GM13977 (cell line): ENCODE measurements around the gene CHRDL2.

Experiments
- DNase-seq: peaks from one replicate; pipeline ENCODE4 v3.0.0; 2012; ENCODE audit warnings: low spot score
- CTCF ChIP-seq: IDR thresholded peaks from 2 replicates; pipeline ENCODE4 v1.5.1; 2012; ENCODE audit warnings: mild to moderate bottlenecking, control low read depth; ENCODE audit not compliant: insufficient read depth; ENCODE audit errors: extremely low read depth, missing control alignments
- in situ Hi-C: fragments of 300-500 bp; cut with MboI; formaldehyde crosslinking; loops from one replicate; pipeline ENCODE4 v1.12.0; 2022; ENCODE audit warnings: low sequenced_read_pairs, low pct_unique_long_range_greater_than_20kb, mixed read lengths, inconsistent platforms; ENCODE audit not compliant: unreplicated experiment

CHRDL2 gene

GRCh38 chr11:74672956-74673692 lies 58.1 kb downstream of the CHRDL2 start:
- in situ Hi-C loops: no loop called here

GRCh38 chr11:74672332-74672955 lies 58.8 kb downstream of the CHRDL2 start:
- in situ Hi-C loops: no loop called here
- TF ChIP-seq CTCF: no peak
- DNase-seq: no peak

More at GRCh38 chr11:74672956-74673692, 58.1 kb downstream of the CHRDL2 start:
- no peak for TF ChIP-seq CTCF
- no peak for DNase-seq

- no peak for TF ChIP-seq CTCF
- no peak for DNase-seq
- in situ Hi-C loops: no loop called here
Measured at GRCh38 chr11:74671520-74672196, 59.6 kb downstream of the CHRDL2 start.

- in situ Hi-C loops: no loop called here
- no peak for DNase-seq
- TF ChIP-seq CTCF: no peak
Measured at GRCh38 chr11:74670171-74670570, 61.1 kb downstream of the CHRDL2 start.

GRCh38 chr11:74669211-74670160 lies 61.7 kb downstream of the CHRDL2 start:
- DNase-seq: no peak
- in situ Hi-C loops: no loop called here
- no peak for TF ChIP-seq CTCF

GRCh38 chr11:74663315-74663714 lies 67.9 kb downstream of the CHRDL2 start:
- DNase-seq: no peak
- no peak for TF ChIP-seq CTCF
- in situ Hi-C loops: no loop called here
